IPS-NIHi11 (cell line): ENCODE measurements around the gene LGALS9.
"Not testable (repeated sequence)": the region's sequence is repeated elsewhere in the genome, so short reads cannot be mapped to it uniquely, and the experiment has no call there.

Source experiments
- DNase-seq: peaks from one replicate; pipeline ENCODE4 v3.0.0; 2012; ENCODE audit warnings: mixed read lengths, low spot score

The LGALS9 gene

DNA sequence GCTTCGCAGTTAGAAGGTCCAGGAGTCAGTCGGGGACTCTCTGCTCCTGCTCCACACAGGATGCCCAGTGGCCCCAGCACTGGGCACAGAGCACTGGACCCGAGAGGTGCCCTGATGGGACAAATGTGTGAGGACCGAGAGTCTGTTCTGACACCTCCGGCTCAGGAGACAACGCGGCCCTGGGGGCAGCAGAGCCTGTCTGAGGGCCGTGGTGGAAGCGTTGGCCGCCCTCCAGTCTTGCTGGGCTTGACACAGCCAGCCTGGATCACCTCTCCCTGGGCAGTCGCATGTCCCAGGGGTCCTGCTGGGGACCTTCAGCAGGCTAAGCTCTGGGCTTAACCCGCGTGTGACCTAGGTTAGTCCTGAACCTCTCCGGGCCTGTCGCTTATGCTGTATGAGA, 23.1 kb downstream of the LGALS9 start:
- DNase-seq = no peak

DNA sequence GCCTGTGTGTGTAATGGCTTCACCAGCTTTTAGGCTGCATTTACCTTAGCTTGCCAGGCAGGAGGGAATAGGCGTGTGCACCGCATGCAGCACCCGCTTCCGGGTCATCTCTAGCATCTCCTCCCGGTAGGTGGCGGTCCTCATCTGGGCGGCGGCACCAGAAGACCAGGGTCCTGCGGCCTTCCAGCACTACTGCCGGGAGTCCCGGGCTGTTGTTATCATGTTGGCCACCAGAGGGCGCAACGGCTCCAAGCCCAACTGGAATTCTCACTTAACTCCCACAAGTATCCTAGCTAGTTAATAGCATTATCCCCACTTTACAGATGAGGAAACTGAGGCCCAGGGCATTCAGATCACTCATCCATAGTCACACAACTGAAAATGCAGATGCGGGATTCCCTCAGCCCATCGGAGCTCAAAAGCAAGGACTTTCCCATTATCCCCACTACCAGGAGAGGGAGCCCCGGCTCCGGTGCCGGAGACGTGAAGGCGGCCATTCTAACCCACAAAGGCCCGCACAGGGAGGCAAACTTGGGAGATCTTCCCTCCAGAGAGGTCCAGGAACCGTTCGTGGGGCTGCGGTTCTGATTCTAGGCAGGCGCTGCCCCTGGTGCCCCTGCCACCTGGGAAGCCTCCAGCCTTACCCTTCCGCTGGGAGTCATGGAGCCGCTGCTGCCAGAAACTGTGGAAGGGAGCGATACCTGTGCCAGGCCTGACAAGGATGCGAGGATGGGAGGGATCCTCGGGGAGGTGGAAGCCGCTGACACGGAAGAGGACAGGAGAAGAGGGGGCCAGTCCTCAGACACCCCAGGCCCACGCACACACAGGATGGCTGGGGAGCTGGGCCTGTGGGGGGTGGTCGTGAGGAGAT, 23.9 kb downstream of the LGALS9 start:
- peak; percentile 94 for DNase-seq

DNA sequence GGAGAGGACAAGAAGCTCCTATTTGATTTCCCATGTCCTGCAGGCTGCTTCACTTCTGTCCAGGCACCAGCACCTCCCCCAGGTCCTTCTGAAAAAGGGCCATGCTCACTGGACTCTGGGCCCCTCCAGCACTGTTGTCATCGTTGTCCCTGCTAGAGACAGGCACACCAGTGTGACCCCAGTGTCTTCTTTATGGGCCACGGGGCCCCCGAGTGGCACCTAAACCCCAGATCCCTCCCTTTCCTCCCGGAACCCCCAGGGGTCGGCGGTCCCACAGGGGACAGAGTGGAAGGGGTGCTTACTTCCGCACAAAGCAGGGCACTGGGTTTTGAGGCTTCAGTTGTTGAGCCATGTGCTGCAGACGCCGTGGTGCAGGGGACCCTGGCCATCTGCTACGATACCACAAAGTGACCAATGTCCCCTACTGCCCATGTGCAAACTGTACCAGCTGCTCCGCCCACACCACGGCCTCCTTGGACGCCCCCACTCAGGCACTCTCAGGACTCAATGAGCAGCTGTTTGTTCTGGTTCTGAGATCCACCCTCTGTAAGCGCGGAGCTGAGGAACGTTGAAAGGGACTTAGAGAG, 24.6 kb downstream of the LGALS9 start:
- not testable (repeated sequence) for DNase-seq

DNA sequence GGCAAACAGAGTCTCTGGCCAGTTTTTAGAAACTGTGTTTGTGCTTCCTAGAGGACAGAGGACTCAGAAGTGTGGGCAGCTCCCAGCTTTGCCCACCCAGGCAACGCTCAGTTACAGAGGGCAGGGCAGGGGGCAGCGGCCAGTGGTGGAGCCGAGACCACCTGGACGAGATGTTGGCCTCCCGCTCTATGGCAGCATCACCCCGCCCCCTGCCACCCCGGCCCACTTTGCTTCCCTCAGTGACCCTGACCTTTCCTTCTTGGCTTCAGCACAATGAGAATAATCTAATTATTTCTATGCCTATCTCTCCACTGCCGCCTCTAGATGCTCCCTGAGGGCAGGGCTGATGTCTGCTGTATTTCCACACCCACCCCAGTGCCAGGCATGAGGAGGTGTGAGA, 25.6 kb downstream of the LGALS9 start:
- not testable (repeated sequence) for DNase-seq

DNA sequence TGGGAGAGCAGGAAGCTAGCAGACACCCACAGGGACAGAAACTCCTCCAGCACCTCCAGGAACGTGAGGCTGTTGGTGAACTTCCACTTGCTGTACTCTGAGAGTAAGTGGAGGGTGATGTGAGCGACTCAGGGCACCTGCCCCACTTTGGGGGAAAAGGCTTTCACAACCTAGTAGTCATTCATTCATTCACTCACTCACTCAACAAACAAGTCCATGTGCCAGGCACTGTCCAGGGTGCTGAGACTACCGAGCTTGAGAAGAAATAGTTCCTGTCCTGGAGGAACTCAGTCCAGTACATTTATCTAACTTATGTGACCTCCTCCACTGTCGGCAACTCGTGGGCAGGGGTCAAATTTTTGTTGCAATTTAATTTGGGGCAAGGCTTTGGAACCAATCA, 26.6 kb downstream of the LGALS9 start:
- no peak for DNase-seq

DNA sequence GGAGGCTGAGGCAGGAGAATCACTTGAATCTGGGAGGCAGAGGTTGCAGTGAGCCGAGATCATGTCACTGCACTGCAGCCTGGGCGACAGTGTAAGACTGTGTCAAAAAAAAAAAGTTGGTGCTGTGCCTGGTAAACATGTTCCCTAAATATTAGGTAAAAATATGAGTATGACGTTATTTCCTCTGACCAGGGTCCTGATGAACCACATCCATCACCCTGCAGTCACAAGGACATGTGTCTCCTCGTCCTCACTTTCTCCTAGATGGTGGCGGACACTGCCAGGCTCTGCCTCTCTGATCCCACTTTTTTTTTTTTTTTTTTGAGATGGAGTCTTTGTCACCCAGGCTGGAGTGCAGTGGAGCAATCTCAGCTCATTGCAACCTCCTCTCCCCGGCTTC, 28.7 kb downstream of the LGALS9 start:
- no peak for DNase-seq

DNA sequence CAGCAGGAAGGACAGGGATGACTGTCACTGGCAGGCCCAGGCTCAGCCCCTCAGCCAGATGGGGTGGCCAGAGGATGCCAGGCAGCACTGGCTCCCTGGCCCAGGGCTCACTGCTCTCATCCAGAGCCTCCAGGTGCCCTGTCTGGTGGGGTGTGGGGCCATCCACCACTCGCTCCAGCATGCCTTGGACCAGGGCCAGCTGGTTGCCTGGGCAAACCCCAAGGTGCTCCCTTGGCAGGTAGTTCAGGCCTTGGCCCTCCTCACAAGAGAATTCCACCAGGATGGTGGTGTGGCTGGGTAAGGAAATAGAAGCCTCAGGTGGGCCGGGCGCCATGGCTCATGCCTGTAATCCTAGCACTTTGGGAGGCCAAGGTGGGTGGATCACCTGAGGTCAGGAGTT, 29.4 kb downstream of the LGALS9 start:
- DNase-seq = no peak

DNA sequence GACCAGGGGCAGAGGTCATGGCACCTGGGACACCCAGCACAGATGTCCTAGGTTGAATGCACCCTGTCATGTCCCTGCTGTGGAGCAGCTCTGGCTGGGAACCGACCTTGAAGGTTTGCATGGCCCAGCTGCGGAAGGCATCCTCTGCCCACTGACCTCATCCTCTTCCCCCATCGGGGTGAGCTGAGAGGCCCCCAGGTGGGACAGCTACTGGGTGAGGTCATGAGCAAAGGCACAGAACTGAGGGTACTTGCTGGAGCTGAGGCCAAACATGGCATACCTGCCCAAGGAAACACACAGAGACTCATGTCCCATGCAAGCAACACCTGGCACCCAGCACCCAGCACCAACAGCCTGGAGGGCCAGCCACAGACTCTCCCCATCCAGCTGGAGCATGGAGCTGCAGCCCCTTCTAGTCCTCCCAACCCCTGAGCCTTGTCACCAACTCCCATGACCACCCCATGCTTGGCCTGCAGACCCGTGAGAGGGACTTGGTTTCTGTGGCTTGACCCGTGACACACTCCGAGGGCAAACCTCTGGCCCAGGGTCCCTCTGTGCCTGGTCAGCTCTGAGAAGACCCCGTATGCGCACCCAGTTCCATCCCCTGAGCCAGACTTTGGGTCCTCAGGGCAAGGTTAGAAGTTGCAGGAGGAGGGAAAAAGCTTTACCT, 33.1 kb downstream of the LGALS9 start:
- DNase-seq = no peak

DNA sequence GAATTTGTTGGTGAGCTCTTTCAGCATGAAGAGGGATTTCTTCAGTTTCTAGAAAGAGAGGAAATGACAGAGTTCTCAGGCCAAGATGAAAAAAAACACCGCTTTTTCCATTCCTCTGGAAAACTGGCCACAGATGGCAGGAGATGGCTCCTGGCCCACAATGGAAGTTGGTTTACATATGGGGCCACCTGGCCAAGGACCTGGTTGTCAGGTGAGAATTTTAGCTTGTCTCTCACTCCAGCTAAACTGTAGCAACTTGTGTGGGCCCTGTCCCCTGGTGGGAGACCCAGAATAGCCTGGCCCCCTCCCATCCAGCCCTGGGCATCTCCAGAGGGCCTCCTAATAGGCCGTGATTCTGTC, 33.6 kb downstream of the LGALS9 start:
- no peak for DNase-seq

DNA sequence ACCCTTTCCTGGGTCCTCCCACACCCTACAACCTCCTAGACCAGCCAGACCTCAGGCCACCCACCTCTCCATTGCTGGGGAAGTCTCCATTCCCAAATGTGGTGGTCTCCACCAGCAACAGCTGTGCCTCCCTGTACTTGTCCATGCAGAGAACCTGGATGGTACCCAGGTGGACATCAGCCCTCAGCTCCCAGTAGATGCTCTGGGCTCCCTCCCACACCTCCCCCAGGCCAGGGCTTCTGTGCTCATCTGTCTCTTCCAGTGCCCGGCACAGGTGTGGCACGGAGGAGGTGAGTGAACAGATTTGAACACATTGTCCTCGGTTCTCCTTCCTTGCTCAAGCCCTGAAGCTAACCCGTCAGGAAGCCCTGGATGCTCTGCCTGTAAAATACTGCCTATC, 34.6 kb downstream of the LGALS9 start:
- no peak for DNase-seq

DNA sequence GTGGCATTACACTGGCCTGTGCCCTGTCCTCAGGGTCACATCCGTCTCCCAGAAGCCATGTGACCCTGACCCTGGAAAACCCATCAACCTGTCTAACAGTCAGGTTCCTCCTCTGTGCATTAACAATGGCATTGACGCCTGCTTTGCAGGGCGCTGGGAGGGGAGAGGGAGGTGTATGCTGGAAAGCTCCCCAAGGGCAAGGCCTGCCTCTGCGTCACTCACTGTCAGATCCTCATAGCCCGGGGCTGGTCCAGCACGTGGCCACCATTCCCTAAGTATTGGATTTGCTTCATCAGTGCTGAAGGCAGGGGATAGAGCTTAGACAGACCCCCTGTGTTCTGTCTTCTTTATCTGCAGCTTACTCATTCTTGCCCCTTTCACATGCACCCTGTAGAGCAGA, 35.3 kb downstream of the LGALS9 start:
- DNase-seq = not testable (repeated sequence)

DNA sequence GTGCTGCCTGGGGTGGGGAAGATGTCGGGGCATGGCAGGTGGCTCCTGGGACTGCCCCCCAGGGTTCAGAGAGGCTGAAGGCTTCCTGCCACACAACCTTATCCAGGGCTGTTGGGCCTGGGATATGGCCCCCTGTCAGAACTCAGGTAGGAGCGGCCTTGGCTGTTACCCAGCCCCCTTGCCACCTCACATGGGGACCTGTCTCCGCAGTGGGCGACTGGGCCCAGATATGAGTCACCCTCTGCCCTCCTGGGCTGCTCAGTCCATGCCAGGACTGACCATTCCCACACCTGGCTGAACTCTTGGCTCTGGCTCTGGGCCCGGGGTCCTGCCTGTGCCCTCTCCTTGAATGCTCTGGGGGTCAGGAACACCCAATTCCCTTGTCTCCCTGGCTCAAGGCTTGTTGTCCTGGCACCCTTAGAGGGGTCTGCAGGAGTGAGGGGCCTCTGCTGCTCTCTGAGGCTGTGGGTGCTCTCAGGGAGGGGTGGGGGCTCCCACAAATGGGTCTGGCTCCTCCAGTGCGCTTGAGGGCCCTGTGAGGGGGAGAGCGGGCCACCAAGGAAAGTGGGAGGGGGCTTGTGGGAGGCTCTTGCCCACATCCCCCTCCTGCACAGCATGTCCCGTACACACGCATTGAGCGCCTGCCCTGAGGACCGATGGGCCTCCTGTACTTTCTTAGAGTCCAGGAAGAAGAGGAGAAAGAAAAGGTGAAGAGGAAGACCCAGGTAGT, 36.0 kb downstream of the LGALS9 start:
- DNase-seq = no peak

DNA sequence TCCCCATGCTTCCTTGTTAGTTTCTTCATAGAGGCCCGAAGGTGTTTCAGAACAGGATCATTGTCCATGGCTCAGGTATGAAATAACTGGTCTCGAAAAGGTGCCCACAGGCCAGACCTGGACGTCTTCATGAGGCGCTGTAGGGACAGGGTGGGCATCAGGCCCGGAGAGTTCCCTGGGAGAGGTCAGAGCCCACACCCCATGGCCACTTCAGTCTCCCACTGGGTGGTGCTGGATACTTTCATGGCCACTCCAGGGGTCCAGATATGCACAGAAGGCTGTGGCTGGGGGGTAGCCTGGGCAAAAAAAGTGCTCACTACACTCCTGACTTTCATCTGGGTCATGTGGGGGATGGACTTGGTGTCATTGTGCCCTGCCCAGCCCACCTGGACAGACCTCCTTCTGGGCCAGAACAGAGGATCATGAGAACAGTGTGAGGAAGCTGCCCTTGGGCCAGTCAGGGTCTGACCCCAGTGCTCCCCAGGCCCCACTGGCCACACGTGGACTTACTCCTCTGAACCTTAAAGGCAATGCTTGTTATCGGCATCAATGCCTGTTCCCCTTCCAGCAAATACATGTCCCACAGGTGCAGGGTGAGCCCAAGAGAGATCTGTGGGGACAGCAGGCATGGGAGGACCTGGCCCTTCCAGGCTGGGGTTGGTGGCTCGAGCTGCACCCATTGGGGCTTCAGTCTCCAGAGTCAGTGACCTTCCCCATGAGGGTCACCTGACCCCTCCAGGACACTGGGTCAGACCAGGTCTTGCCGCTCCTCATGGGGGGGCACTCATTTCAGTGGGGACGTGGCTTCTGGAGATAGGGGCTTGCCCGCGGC, 36.9 kb downstream of the LGALS9 start:
- no peak for DNase-seq

DNA sequence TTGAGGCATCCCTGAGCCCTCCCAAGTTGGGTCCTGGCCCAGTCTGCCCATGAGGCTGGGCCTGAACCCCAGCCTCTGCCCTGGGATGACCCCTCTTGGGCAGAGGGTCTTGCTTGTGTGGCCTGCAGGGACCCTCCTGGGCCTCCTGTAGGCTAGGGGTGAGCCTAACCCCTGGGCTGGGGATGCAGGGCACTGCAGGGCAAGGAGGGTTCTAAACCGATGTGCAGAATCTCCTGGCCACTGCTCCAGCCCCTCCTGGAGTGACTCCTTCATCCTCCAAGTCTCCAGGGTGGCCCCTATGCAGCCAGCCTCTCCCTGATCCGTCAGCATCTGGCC, 37.5 kb downstream of the LGALS9 start:
- DNase-seq = no peak

DNA sequence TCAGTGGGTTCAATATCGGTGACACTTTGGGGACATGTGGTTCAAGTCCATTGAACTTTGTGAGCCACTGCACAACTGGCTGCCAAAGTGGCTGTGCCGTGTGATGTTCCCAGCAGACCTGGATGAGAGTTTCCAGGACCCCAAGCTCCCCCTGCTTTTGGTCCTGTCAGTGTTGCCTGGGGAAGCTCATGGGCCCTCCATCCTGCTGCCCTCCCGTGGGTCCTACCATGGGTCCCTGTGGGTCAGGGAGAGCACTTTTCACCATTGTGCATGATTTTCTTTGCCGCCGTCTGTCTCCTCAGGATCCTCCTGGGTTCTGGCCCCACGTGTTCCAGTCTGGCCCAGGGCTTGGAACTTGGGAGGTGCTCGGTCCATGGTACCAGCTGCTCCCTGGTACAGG, 38.1 kb downstream of the LGALS9 start:
- DNase-seq = no peak

DNA sequence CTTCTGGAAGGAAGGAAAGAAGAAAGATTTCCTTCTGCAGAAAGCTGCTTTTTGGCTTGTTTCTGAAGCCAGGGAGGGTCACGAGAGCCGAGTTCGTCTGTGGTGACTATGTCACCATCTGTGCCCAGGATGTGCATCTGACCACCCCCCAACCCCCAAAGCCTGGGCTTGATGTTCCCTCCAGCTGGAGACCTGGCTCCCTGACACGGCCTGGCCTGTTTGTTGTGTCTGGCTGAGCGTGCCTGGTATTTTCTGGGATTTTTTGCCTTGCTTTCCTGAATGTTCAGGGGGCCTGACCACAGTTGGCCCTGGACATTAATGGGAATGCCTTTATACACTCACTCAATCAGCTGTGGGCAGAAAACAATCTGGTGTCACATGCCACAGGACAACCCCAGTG, 38.9 kb downstream of the LGALS9 start:
- no peak for DNase-seq

DNA sequence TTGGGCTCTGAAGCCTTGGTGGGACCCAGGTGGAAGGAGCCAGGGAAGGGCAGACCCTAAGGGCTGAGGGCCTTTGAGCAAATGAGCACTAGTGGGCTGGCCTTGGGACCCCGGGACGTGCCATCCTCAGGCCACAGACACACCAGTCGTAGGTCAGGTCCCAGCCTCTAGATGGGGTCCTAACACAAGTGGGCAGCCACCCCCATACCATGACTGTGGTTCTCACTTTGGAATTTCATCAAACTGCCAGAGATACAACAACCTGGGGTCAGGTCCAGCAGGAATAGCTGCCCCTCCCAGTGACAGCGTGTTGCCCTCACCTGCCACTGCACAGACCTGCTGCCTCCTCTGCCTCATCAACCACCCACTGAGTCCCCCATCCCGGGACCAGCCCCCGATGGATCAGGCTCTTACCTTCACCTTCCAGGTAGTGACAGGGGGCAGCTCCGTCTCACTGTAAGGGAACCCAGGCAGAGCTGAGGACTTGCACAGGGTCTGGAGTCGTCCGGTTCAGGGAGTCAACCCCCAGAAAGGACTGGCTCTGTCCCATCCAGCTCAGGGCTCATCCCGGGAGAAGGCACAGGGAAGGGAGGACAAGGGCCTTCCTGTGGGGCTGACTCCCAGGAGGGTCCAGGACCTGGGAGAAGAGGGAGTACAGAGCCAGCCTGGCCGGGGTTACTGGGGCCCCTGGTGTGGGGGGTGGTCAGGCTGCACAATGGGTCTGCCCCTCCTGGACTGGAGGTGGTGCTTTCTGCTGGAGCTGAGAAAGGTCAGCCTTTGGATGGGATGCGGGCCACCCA, 40.0 kb downstream of the LGALS9 start:
- DNase-seq = no peak

DNA sequence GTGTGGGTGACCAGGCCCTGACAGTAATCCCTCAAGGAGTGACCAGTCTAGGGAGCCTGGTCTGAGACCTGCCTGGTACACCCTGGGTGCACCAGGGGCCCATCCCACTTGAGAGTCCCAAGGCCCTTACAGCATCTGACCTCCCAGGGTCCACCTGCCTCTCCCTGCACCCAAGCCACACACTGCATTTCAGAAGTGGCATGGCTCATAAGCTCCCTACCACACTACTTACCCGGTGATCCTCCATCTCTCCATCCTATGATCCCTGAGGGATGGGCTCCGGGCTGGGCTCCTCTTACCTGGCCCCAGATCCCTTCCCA, 40.6 kb downstream of the LGALS9 start:
- no peak for DNase-seq

DNA sequence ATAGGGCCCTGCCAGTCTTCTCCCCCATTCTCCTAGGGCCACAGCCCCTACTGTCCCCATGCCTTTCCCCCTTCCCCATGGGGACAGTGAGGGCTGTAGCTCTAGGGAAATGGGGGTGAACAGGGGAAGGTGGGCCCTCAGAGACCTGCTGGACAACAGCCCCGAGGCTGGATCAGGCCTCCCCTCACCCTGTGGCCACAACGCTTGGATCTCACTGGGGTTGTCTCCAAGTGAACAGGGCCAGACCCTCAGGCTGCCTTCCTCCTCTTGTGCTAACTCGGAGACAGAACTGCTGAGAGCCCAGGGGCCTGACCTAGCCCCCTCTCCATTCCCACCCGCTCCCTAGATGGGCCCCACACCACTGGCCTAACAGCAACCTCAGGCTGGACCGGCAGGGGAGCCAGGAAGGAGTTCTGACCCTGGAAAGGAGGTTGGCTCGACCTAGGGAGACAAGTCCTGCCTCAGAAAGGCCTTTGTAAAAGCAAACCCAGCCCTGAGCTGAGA, 41.0 kb downstream of the LGALS9 start:
- not testable (repeated sequence) for DNase-seq

DNA sequence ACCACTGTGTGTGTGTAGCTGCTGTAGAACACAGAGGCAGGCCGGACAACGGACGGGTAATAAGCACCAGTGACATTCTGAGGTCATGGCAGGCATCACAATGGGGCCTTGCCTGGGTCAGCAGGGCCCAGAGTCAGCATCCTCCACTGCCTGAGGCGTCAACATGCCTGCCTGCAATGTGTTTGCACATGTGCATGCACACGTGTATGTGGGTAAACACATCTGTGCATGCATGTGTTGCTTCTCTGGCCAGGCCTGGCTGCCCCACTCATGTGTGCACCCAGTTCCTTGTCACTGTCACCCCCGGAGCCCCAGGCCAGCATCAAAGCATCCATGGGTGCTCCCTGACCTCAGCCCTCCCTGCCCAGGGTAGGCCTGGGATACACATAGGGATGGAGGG, 43.3 kb downstream of the LGALS9 start:
- DNase-seq = no peak

DNA sequence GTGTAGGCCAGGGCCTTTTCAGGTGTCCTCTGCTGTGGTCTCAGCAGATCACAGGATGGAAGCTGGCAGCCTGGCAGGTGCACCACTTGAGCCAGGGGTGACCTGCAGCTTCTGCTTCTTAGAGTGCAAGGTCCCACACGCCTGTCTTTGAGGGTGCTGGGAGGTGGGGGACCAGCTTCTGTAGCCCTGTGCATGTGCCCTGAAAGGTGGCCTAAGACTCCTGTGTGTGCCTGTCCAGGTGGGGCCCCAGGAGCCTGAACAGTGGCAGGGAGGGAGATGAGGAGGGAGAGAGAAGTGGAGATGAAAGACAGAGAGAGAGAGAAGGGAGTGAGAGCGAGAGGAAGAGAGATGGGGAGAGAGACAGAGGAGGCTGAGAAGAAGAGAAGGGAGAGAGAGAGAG, 46.2 kb downstream of the LGALS9 start:
- no peak for DNase-seq
